ENCODE results near the gene UGT1A7. TPM values are rescaled to one million over a fixed set of nuclear protein-coding genes. Genes with fewer than 3 reads are reported as not detected.
"Not testable (repeated sequence)": the region's sequence is repeated elsewhere in the genome, so short reads cannot be mapped to it uniquely, and the experiment has no call there.

The UGT1A7 gene
- total RNA-seq, 6 donors from 2014 or later, result not detected

- Histone ChIP-seq H3K4me1 (no peaks in the 10 kb centered on the region), H3K27ac (no peak overlapping the region), H3K4me3 (no peak overlapping the region), H3K36me3 (no peaks in the 10 kb centered on the region), H3K9me3 (peaks cover 0 to 10% (median 7%) of the 10 kb centered on the region in 4 donors), H3K27me3 (no peaks in the 10 kb centered on the region)
- WGBS, 2 donors, result 73 to 90% methylated on average over 4 of the region's 4 CpGs
- TF ChIP-seq CTCF (IDR thresholded peaks at IDR 0.05) (no peak), POLR2A (IDR thresholded peaks at IDR 0.05) (no peak), POLR2AphosphoS5 (IDR thresholded peaks at IDR 0.05) (no peak), EP300 (IDR thresholded peaks at IDR 0.05) (no peak)
- ATAC-seq (ENCODE audit: low FRiP score in 2 of 2) (no peak), DNase-seq (no peak)
Observed at GRCh38 chr2:233650981-233651380, 30.7 kb upstream of the UGT1A7 start.

GRCh38 chr2:233651430-233651829 is 30.3 kb upstream of the UGT1A7 start:
- Histone ChIP-seq H3K4me1 (no peaks in the 10 kb centered on the region), H3K27ac (no peak overlapping the region), H3K36me3 (no peaks in the 10 kb centered on the region), H3K27me3 (no peaks in the 10 kb centered on the region), H3K9me3 (peaks cover 0 to 6% (median 3%) of the 10 kb centered on the region in 4 donors), H3K4me3 (no peak overlapping the region)
- DNase-seq, result no peak
- no peak for ATAC-seq (ENCODE audit: low FRiP score in 2 of 2)
- TF ChIP-seq POLR2A (IDR thresholded peaks at IDR 0.05) (no peak), EP300 (IDR thresholded peaks at IDR 0.05) (no peak), CTCF (IDR thresholded peaks at IDR 0.05) (no peak), POLR2AphosphoS5 (IDR thresholded peaks at IDR 0.05) (no peak)
- WGBS, 2 donors, result 96 to 100% methylated on average over 2 of the region's 2 CpGs

- Histone ChIP-seq H3K36me3 (no peaks in the 10 kb centered on the region), H3K4me3 (no peak overlapping the region), H3K27ac (no peak overlapping the region), H3K9me3 (no peaks in the 10 kb centered on the region), H3K27me3 (no peaks in the 10 kb centered on the region), H3K4me1 (no peaks in the 10 kb centered on the region)
- WGBS, 2 donors, result 60 to 69% methylated on average over 6 of the region's 6 CpGs
- TF ChIP-seq POLR2A (IDR thresholded peaks at IDR 0.05) (no peak), EP300 (IDR thresholded peaks at IDR 0.05) (no peak), POLR2AphosphoS5 (IDR thresholded peaks at IDR 0.05) (no peak), CTCF (IDR thresholded peaks at IDR 0.05) (no peak)
- DNase-seq (no peak), ATAC-seq (ENCODE audit: low FRiP score in 2 of 2) (no peak)
Observed at GRCh38 chr2:233654501-233654900, 27.2 kb upstream of the UGT1A7 start.

GRCh38 chr2:233655043-233655442 is 26.7 kb upstream of the UGT1A7 start:
- no peak for TF ChIP-seq POLR2AphosphoS5 (IDR thresholded peaks at IDR 0.05)
- TF ChIP-seq EP300 (IDR thresholded peaks at IDR 0.05), result no peak
- TF ChIP-seq CTCF (IDR thresholded peaks at IDR 0.05), result no peak
- no peak for TF ChIP-seq POLR2A (IDR thresholded peaks at IDR 0.05)
- no peaks in the 10 kb centered on the region for H3K27me3 ChIP-seq
- no peaks in the 10 kb centered on the region for H3K9me3 ChIP-seq
- no peak overlapping the region for H3K4me3 ChIP-seq
- no peaks in the 10 kb centered on the region for H3K36me3 ChIP-seq
- no peaks in the 10 kb centered on the region for H3K4me1 ChIP-seq
- no peak for ATAC-seq (ENCODE audit: low FRiP score in 2 of 2)
- no peak overlapping the region for H3K27ac ChIP-seq
- WGBS, 2 donors, result 53 to 56% methylated on average over 1 of the region's 1 CpG
- DNase-seq, result no peak

- 85 to 98% methylated on average over 2 to 3 of the region's 3 CpGs for WGBS, 2 donors
- H3K4me1 ChIP-seq; H3K36me3 ChIP-seq; H3K27me3 ChIP-seq; DNase-seq; ATAC-seq (ENCODE audit: low FRiP score in 2 of 2); H3K9me3 ChIP-seq; H3K27ac ChIP-seq; H3K4me3 ChIP-seq: not testable (repeated sequence)
Observed at GRCh38 chr2:233655943-233656342, 25.8 kb upstream of the UGT1A7 start.
